Right cardiac atrium (tissue), 5 donors: ENCODE data around the gene UBE2E1. TPM values are rescaled to one million over a fixed set of nuclear protein-coding genes. Genes with fewer than 3 reads are reported as not detected.
"Not testable (repeated sequence)": the region's sequence is repeated elsewhere in the genome, so short reads cannot be mapped to it uniquely, and the experiment has no call there.

ENCODE experiments used
- ATAC-seq, 2 donors: fragments of 200-7000 bp; cut with Tn5 transposase; one replicate each; pipeline versions ENCODE4 v1.8.0 to v1.9.1; 2020; ENCODE audit warnings: moderate library complexity in 2 of 2, mild to moderate bottlenecking in 1 of 2
- DNase-seq, 3 donors: peaks; one replicate each; pipeline ENCODE4 v3.0.0-alpha.2; 2020
- H3K27ac ChIP-seq: one replicate; pipeline ENCODE4 v1.5.1; 2013; ENCODE audit warnings: mild to moderate bottlenecking, low read length, control low read depth, moderate library complexity
- H3K27me3 ChIP-seq: one replicate; pipeline ENCODE4 v1.6.1; 2013; ENCODE audit not compliant: control insufficient read depth, insufficient read depth
- H3K4me1 ChIP-seq: one replicate; pipeline ENCODE4 v1.6.1; 2013; ENCODE audit warnings: low read length; ENCODE audit not compliant: control insufficient read depth, insufficient read depth
- H3K4me3 ChIP-seq: one replicate; pipeline ENCODE4 v1.5.1; 2013; ENCODE audit warnings: low read length, control low read depth
- H3K9me3 ChIP-seq: one replicate; pipeline ENCODE4 v1.6.1; 2013; ENCODE audit warnings: low read length; ENCODE audit not compliant: control insufficient read depth
- WGBS: extraction: QIAGEN DNeasy Blood & Tissue Kit; methylation state at CpG from one replicate; pipeline ENCODE4 v1.1.7; 2013; 5-methylcytosine and 5-hydroxymethylcytosine counted together
- intact Hi-C, 4 donors: fragments of 100-400 bp; cut with DNase I; formaldehyde crosslinking; loops; one replicate each; pipeline versions ENCODE4 v1.11.0 to v1.14.0; 2022 to 2023
- polyA plus RNA-seq: library from polyadenylated mRNA; stranded (reverse); fragments of 200-250 nt; gene quantifications from one replicate; pipeline ENCODE4 v1.2.3, GENCODE V29; 2013
- total RNA-seq, 4 donors: library from RNA; stranded (reverse); fragmentation: NEBNext Ultra II Directional; extraction: Animal tissue kit (Norgen Biotek cat#: 25700); gene quantifications; one replicate each; pipeline ENCODE4 v1.2.1, GENCODE V29; 2021
- donor health status: healthy with polysubstance abuse.
- donor health status: DM: no; HTN: yes; CAD: no.
- donor health status: DM: no; HTN: no; CAD: no.
- donor health status: DM: no; HTN: yes; CAD: no; lungs with severe emphysema.
- donor health status: DM: yes; HTN: yes; CAD: no.

Gene UBE2E1
- total and polyA plus RNA-seq, 5 donors: 47.9 to 64.4 (median 51.8) TPM

GRCh38 chr3:23886311-23886710 is 80.6 kb downstream of the UBE2E1 start:
- H3K27me3 ChIP-seq: no peaks in the 10 kb centered on the region
- H3K27ac ChIP-seq: no peak overlapping the region
- ATAC-seq (no peak), DNase-seq (no peak)
- no peaks in the 10 kb centered on the region for H3K9me3 ChIP-seq
- peaks cover 2% of the 10 kb centered on the region for H3K4me1 ChIP-seq
- intact Hi-C loops: no loop called here
- 96% methylated on average over 3 of the region's 3 CpGs for WGBS
- no peak overlapping the region for H3K4me3 ChIP-seq

- intact Hi-C loops: no loop called here
- Histone ChIP-seq H3K27me3 (no peaks in the 10 kb centered on the region), H3K4me1 (peaks cover 2% of the 10 kb centered on the region), H3K27ac (no peak overlapping the region), H3K9me3 (no peaks in the 10 kb centered on the region), H3K4me3 (no peak overlapping the region)
- WGBS: 64% methylated on average over 3 of the region's 3 CpGs
- DNase-seq (no peak), ATAC-seq (no peak)
Observed at GRCh38 chr3:23888617-23889228, 83.0 kb downstream of the UBE2E1 start.

GRCh38 chr3:23889386-23889785 is 83.6 kb downstream of the UBE2E1 start:
- Histone ChIP-seq H3K27me3 (no peaks in the 10 kb centered on the region), H3K4me1 (peaks cover 2% of the 10 kb centered on the region), H3K4me3 (no peak overlapping the region), H3K9me3 (no peaks in the 10 kb centered on the region), H3K27ac (no peak overlapping the region)
- intact Hi-C loops: no loop called here
- no peak for ATAC-seq
- DNase-seq: no peak
- 80% methylated on average over 2 of the region's 2 CpGs for WGBS

- ATAC-seq (no peak), DNase-seq (no peak)
- no peaks in the 10 kb centered on the region for H3K27me3 ChIP-seq
- WGBS: 81% methylated on average over 5 of the region's 5 CpGs
- no peak overlapping the region for H3K27ac ChIP-seq
- no peak overlapping the region for H3K4me3 ChIP-seq
- no peaks in the 10 kb centered on the region for H3K9me3 ChIP-seq
- H3K4me1 ChIP-seq: peaks cover 2% of the 10 kb centered on the region
- intact Hi-C loops: no loop called here
Observed at GRCh38 chr3:23889950-23890349, 84.2 kb downstream of the UBE2E1 start.

DNA sequence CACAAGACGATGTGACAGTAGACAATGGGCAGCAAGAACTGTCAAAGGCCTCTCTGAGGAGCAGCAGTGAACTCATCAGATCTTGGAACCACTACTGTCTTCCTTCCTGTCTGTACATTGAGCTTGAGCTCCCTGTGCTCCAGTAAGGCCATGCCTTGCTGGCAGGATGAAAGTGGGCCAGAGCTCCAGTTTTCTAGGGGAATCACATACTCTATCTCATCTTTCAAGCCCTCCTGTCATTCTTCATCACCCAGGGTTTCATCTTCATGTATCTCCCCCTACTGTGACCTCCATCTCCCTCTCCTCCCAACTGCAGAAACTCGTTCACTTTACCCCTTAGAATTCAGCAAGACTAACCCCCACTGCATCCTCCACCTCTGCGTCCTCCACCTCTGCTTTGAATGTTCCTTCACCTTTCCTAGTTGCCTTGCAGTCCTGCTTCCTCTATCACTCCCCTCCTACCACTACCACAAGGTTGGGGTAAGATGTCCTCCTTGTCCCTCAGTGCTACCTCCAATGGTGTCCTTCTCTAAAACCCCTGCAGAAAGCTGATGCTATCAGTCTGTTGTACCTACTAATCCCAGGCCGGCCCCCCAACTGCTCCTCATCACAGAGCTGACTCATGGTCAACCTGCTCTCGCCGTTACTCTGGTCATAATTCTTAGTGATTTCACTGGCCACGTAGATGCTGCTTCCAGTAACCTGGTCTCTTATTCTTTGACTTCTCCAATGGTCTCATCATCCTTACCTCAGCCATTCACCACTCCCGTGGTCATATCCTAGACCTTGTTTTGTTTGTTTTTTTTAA is 88.7 kb downstream of the UBE2E1 start:
- 86% methylated on average over 8 of the region's 8 CpGs for WGBS
- H3K4me3 ChIP-seq: no peak overlapping the region
- intact Hi-C loops: no loop called here
- no peaks in the 10 kb centered on the region for H3K9me3 ChIP-seq
- no peak for DNase-seq
- H3K4me1 ChIP-seq: no peaks in the 10 kb centered on the region
- H3K27ac ChIP-seq: no peak overlapping the region
- ATAC-seq: no peak
- H3K27me3 ChIP-seq: no peaks in the 10 kb centered on the region

DNA sequence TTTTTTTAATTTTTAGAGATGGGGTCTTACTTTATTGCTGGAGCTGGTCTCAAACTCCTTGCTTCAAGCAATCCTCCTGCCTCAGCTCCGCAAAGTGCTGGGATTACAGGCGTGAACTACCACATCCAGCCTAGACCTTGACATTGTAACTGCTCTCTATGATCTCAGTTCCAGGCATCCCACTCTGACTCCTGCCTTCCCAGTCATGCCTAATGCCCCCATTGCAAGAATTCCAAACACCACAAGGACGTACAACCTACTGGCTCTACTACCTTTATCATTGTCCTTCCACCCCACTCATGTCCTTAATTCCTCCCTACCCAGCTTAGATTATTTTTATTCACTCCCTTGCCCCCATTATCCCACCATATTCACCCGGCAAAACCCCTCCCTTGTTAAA is 89.4 kb downstream of the UBE2E1 start:
- intact Hi-C loops: no loop called here
- ATAC-seq (no peak), DNase-seq (no peak)
- 97% methylated on average over 4 of the region's 4 CpGs for WGBS
- no peak overlapping the region for H3K4me3 ChIP-seq
- H3K9me3 ChIP-seq: no peaks in the 10 kb centered on the region
- no peak overlapping the region for H3K27ac ChIP-seq
- no peaks in the 10 kb centered on the region for H3K4me1 ChIP-seq
- no peaks in the 10 kb centered on the region for H3K27me3 ChIP-seq

GRCh38 chr3:23900744-23901143 is 95.0 kb downstream of the UBE2E1 start:
- WGBS: 84% methylated on average over 6 of the region's 6 CpGs

DNA sequence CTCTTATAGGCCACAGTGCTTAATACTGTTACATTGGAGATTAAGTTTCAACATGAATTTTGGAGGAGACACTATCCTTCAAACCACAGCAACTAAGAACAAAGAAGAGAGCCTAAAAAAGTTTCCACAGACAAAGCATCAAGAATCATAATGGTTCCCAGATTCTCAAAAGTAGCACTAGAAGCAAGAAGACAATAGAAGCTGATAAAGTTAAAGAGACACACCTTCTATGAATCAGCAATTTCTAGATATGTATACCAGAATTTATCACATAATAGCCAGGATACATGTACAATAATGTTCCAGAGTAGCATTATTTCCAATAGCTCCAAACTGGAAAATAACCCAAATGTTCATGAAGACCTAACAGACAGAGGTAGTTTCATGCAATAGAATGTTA is 98.8 kb downstream of the UBE2E1 start:
- DNase-seq (no peak), ATAC-seq (no peak)
- H3K9me3 ChIP-seq: no peaks in the 10 kb centered on the region
- H3K4me1 ChIP-seq: no peaks in the 10 kb centered on the region
- H3K4me3 ChIP-seq: no peak overlapping the region
- H3K27ac ChIP-seq: no peak overlapping the region
- intact Hi-C loops: no loop called here
- H3K27me3 ChIP-seq: no peaks in the 10 kb centered on the region

More at GRCh38 chr3:23900744-23901143, 95.0 kb downstream of the UBE2E1 start:
- Histone ChIP-seq H3K27me3 (no peaks in the 10 kb centered on the region), H3K4me3 (no peak overlapping the region), H3K4me1 (no peaks in the 10 kb centered on the region), H3K9me3 (no peaks in the 10 kb centered on the region), H3K27ac (no peak overlapping the region)
- DNase-seq (no peak), ATAC-seq (no peak)
- intact Hi-C loops: no loop called here

DNA sequence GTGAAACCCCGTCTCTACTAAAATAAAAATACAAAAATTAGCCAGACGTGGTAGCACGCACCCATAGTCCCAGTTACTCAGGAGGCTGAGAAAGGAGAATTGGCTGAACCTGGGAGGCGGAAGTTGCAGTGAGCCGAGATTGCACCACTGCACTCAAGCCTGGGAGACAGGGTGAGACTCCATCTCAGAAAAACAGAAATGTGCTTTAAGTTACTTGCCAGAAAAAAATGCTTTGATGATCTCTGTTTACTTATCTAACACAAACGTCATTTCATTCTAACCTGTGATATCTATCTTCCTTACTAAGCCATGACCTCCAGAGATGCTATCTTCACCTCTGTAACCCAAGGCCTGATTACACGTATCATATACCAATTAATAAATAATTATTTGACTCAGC is 103.6 kb downstream of the UBE2E1 start:
- no peak for DNase-seq
- WGBS: 90% methylated on average over 7 of the region's 7 CpGs
- no peak for ATAC-seq

GRCh38 chr3:23911397-23911796 is 105.6 kb downstream of the UBE2E1 start:
- intact Hi-C loops: no loop called here
- DNase-seq (no peak), ATAC-seq (no peak)
- Histone ChIP-seq H3K4me1 (no peaks in the 10 kb centered on the region), H3K9me3 (no peaks in the 10 kb centered on the region), H3K27ac (no peak overlapping the region), H3K27me3 (no peaks in the 10 kb centered on the region), H3K4me3 (no peak overlapping the region)
- WGBS: 93% methylated on average over 2 of the region's 2 CpGs

More for the DNA sequence above, 103.6 kb downstream of the UBE2E1 start:
- H3K4me3 ChIP-seq: no peak overlapping the region
- no peaks in the 10 kb centered on the region for H3K4me1 ChIP-seq
- no peaks in the 10 kb centered on the region for H3K27me3 ChIP-seq
- intact Hi-C loops: no loop called here
- H3K27ac ChIP-seq: no peak overlapping the region
- no peaks in the 10 kb centered on the region for H3K9me3 ChIP-seq

GRCh38 chr3:23912335-23912734 is 106.6 kb downstream of the UBE2E1 start:
- H3K27ac ChIP-seq, intact Hi-C loops, H3K27me3 ChIP-seq, ATAC-seq, H3K4me3 ChIP-seq, DNase-seq, H3K4me1 ChIP-seq, H3K9me3 ChIP-seq: not testable (repeated sequence)
- WGBS: 88% methylated on average over 3 of the region's 3 CpGs
